Stimulated activated naive CD4-positive, alpha-beta T cell treated with Interleukin-2 at 50 U/mL for 16 hours (primary cell): ENCODE measurements around the gene PRRC1.
A peak's percentile ranks its signal among the peaks of the same experiment; 100 is the strongest.
"Not testable (repeated sequence)": the region's sequence is repeated elsewhere in the genome, so short reads cannot be mapped to it uniquely, and the experiment has no call there.

Experiments used
- DNase-seq: peaks from one replicate; lab custom pipeline; 2025; lab: John Stamatoyannopoulos, UW

PRRC1 gene

GRCh38 chr5:127517480-127518318, at the start of gene PRRC1:
Gene PRRC1, plus strand, starts transcription at chr5:127517640. Its CDS starts 5,840 bp downstream, at chr5:127523480.
- peak; percentile 85 for DNase-seq

- no peak for DNase-seq
Measured at GRCh38 chr5:127471211-127471610, 46.2 kb upstream of the PRRC1 start.

GRCh38 chr5:127472700-127473099, 44.7 kb upstream of the PRRC1 start:
- no peak for DNase-seq

GRCh38 chr5:127486471-127486870, 31.0 kb upstream of the PRRC1 start:
- DNase-seq = no peak

- DNase-seq = no peak
Measured at GRCh38 chr5:127492854-127493738, 24.3 kb upstream of the PRRC1 start.

- no peak for DNase-seq
Measured at GRCh38 chr5:127498548-127498947, 18.9 kb upstream of the PRRC1 start.

- DNase-seq = no peak
Measured at GRCh38 chr5:127505905-127506304, 11.5 kb upstream of the PRRC1 start.

GRCh38 chr5:127506616-127507015, 10.8 kb upstream of the PRRC1 start:
- no peak for DNase-seq

- no peak for DNase-seq
Measured at GRCh38 chr5:127508644-127509373, 8.6 kb upstream of the PRRC1 start.

GRCh38 chr5:127513408-127513970, 4.0 kb upstream of the PRRC1 start:
- no peak for DNase-seq

GRCh38 chr5:127514816-127515215, 2.6 kb upstream of the PRRC1 start:
- DNase-seq = no peak

GRCh38 chr5:127515693-127516440, 1.6 kb upstream of the PRRC1 start:
- DNase-seq = no peak

GRCh38 chr5:127517110-127517479, 345 bp upstream of the PRRC1 start:
- no peak for DNase-seq

- DNase-seq = no peak
Measured at GRCh38 chr5:127518319-127518621, 830 bp downstream of the PRRC1 start.

- DNase-seq = no peak
Measured at GRCh38 chr5:127519527-127519926, 2.1 kb downstream of the PRRC1 start.

- DNase-seq = no peak
Measured at GRCh38 chr5:127521138-127521770, 3.8 kb downstream of the PRRC1 start.

GRCh38 chr5:127525181-127525580, 7.7 kb downstream of the PRRC1 start:
- no peak for DNase-seq

- DNase-seq = no peak
Measured at GRCh38 chr5:127529904-127530682, 12.7 kb downstream of the PRRC1 start.

- DNase-seq = no peak
Measured at GRCh38 chr5:127536687-127537086, 19.2 kb downstream of the PRRC1 start.

GRCh38 chr5:127540553-127540952, 23.1 kb downstream of the PRRC1 start:
- DNase-seq = not testable (repeated sequence)
